ENCODE results near the gene MAK.
A peak's percentile ranks its signal among the peaks of the same experiment; 100 is the strongest.
"Not testable (repeated sequence)": the region's sequence is repeated elsewhere in the genome, so short reads cannot be mapped to it uniquely, and the experiment has no call there.

MAK gene

GRCh38 chr6:10837995-10838793, at the start of gene MAK:
MAK (minus strand) TSS chr6:10838539; CDS start chr6:10830648, 7,891 bp downstream.
- peak; percentile 93 for DNase-seq

GRCh38 chr6:10886691-10887502, 48.6 kb upstream of the MAK start, which contains the start of gene SYCP2L:
SYCP2L (plus strand) TSS chr6:10887052; CDS start chr6:10887127, 75 bp downstream.
- peak; percentile 30 for DNase-seq

- not testable (repeated sequence) for DNase-seq
Observed at GRCh38 chr6:10886365-10886690, 48.0 kb upstream of the MAK start.

- no peak for DNase-seq
Observed at GRCh38 chr6:10884245-10884972, 46.1 kb upstream of the MAK start.

- DNase-seq: no peak
Observed at GRCh38 chr6:10883312-10884244, 45.2 kb upstream of the MAK start.

- DNase-seq: no peak
Observed at GRCh38 chr6:10882657-10883171, 44.4 kb upstream of the MAK start.

GRCh38 chr6:10882253-10882630, 43.9 kb upstream of the MAK start:
- not testable (repeated sequence) for DNase-seq

GRCh38 chr6:10880366-10880765, 42.0 kb upstream of the MAK start:
- no peak for DNase-seq

- no peak for DNase-seq
Observed at GRCh38 chr6:10877871-10878270, 39.5 kb upstream of the MAK start.

GRCh38 chr6:10877012-10877411, 38.7 kb upstream of the MAK start:
- DNase-seq: no peak

GRCh38 chr6:10875026-10875425, 36.7 kb upstream of the MAK start:
- no peak for DNase-seq

GRCh38 chr6:10874207-10874606, 35.9 kb upstream of the MAK start:
- DNase-seq: no peak

- no peak for DNase-seq
Observed at GRCh38 chr6:10873374-10873773, 35.0 kb upstream of the MAK start.

GRCh38 chr6:10867952-10868351, 29.6 kb upstream of the MAK start:
- DNase-seq: no peak

- not testable (repeated sequence) for DNase-seq
Observed at GRCh38 chr6:10866709-10867108, 28.4 kb upstream of the MAK start.

GRCh38 chr6:10863031-10863430, 24.7 kb upstream of the MAK start:
- DNase-seq: not testable (repeated sequence)

- DNase-seq: no peak
Observed at GRCh38 chr6:10862361-10862760, 24.0 kb upstream of the MAK start.

GRCh38 chr6:10861086-10861485, 22.7 kb upstream of the MAK start:
- no peak for DNase-seq

- no peak for DNase-seq
Observed at GRCh38 chr6:10857259-10857658, 18.9 kb upstream of the MAK start.

- DNase-seq: no peak
Observed at GRCh38 chr6:10854922-10855632, 16.7 kb upstream of the MAK start.

GRCh38 chr6:10853849-10854300, 15.5 kb upstream of the MAK start:
- DNase-seq: not testable (repeated sequence)
